Camera-type eye (tissue), 1 donor: ENCODE results near the gene GLMP. TPM values are rescaled to one million over a fixed set of nuclear protein-coding genes. Genes with fewer than 3 reads are reported as not detected.

Source experiments
- total RNA-seq: library from RNA; depleted of rRNA; stranded (reverse); fragments of >200 nt; gene quantifications from one replicate; pipeline ENCODE4 v1.2.3, GENCODE V29; 2014

GLMP gene, protein sequence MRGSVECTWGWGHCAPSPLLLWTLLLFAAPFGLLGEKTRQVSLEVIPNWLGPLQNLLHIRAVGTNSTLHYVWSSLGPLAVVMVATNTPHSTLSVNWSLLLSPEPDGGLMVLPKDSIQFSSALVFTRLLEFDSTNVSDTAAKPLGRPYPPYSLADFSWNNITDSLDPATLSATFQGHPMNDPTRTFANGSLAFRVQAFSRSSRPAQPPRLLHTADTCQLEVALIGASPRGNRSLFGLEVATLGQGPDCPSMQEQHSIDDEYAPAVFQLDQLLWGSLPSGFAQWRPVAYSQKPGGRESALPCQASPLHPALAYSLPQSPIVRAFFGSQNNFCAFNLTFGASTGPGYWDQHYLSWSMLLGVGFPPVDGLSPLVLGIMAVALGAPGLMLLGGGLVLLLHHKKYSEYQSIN
- total RNA-seq: 16.9 TPM

DNA sequence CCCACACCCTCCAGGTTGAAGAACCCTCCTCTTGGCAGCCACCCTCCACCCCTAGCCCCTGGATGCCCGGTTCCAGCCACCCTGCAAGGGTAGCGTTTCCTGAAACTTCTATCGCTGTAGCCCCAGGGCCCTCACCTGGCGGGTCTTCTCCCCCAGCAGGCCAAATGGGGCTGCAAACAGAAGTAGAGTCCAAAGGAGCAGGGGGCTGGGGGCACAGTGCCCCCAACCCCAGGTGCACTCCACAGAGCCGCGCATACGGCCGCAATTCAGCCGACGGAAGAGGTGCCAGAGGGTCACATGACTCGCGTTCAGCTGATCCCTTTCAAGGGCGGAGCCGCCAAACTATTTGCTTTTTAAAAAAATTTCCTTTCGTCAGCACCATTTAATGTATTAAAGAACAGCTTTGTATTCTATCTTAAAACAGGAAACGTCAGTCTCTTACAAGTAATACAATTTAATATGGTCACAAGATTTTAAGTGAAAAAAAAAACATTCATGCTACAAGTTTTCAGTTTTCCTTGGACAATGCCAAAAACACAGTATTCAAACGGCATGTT, at the start of gene GLMP:
TSS of gene GLMP (minus strand) at position 289 of the 557 bp plus-strand sequence. CDS start at position 255, 34 bp downstream.

DNA sequence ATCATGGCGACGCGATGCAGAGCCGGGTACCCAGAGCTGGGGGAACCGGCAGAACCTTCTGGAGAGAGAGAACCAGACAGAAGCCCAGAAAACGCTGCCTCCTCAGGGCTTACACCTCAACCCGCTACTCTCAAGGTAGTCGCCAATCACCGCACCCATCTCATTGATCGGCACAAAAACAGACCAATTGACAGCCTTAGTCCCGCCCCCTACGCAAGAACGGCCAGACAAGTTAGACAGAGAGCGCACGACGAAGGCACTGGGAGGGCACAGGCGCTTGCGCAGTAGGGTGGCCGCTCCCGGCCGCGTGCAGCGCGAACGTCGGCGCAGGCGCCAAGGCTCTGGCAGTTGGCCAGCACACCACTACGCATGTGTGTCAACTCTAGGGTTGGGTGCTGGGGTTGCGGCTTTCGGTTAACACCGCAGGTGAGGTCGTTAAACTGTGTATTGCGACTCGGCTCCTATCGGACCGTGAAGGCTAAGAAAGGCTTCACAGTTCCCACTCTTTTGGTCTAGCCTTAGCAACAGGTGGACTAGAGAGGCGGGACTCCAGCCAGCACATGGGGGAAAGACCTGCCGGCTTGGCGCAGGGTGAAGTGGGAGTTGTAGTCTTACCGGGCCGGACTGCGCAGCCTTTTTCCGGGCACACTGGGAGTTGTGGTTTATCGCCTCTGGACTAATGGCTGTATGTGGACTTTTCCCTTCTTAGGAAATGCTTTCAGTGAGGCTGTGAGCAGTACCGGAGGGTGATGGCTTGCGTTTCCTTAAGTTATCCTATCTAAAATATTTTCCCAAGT, 42.9 kb upstream of the GLMP start, which contains the start of the genes CCT3 and TSACC:
TSS of gene CCT3 (minus strand) at position 113 of the 797 bp plus-strand sequence. CDS start at position 5, 108 bp downstream.
TSS of gene TSACC (plus strand) at position 347 of the 797 bp plus-strand sequence. CDS start 1,232 bp downstream, outside the sequence.

DNA sequence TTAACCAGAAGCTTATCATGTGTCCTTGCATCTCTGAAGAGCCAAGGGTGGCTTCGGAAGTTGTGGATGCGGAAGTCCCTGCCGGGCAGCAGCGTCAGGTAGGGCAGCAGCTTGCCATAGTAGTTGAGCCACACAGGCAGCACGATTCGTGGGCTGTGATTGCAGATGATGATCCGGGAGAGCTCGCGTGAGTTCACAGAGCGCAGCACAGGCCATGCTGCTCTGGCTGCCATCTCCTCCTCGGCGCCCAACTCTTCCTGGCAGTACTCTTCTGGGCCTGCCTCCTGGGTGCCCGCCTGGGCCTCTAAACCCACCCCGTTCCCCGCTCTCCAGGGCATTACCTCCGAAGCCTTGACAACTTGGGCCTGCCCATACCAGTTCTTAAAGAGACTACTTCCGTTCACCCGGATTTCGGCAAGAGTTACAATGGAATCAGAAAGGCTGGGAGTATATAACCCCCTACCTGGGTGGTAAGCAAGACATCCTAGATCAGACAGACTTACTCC, 3.4 kb upstream of the GLMP start, which contains the start of gene VHLL:
TSS of gene VHLL (minus strand) at position 456 of the 506 bp plus-strand sequence. CDS start at position 338, 118 bp downstream.

DNA sequence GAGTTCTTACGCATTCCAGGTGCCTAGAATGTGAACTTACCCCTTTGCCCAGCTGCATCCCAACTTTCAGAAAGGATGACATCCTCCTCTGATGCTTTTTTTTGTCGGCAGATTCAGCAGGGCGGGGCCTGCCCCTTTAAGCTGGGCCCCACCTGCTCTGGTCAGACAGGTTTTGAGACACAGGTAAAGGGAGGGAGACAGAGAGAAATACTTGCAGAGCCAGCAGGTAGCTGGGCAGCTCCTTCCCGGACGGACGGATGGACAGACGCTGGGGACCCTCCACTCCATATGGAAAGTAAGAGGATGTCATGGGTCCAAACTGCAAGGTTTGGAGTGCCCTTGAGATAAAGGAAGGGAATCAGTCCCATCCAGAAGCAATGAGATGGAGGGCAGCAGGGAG, 11.4 kb downstream of the GLMP start, which contains the start of gene TMEM79:
TSS of gene TMEM79 (plus strand) at position 214 of the 400 bp plus-strand sequence. CDS start 902 bp downstream, outside the sequence.

DNA sequence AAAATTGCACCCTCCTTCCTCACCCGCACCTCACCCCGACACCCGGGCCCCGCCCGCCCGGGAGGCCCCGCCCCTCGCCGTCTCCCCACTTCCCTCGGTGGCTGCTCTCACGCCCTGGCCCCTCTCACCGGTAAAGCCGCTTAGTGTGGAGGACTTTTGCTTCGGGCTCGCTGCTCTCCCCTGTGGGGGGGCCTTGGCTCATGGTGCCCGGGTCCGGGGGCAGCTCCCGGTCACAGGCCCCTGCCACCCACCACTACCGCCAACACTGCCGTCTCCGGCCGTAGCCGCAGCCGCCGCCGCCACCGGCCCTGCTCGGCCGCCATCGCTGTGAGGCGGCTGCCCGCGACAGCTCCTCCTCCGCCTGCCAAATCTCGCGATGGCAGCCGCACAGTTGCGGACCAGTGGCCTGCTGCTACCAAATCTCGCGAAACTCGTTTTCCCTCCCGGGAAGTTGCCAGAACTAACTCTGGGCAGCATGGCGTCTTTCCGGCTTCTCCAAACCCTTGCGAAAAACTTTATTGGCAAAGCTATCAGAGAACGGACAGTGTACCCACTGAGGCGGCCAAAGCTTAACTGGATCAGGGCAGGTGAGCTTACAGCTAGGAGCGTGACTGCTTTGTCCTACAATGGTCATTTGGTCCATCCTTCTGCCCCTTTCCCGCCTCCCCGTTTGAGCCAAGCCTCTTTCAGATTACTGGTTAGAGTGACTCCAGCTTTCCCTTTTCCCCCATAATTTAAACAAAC, 12.8 kb downstream of the GLMP start, which contains the start of gene SMG5:
TSS of gene SMG5 (minus strand) at position 347 of the 744 bp plus-strand sequence. CDS start at position 202, 145 bp downstream.

DNA sequence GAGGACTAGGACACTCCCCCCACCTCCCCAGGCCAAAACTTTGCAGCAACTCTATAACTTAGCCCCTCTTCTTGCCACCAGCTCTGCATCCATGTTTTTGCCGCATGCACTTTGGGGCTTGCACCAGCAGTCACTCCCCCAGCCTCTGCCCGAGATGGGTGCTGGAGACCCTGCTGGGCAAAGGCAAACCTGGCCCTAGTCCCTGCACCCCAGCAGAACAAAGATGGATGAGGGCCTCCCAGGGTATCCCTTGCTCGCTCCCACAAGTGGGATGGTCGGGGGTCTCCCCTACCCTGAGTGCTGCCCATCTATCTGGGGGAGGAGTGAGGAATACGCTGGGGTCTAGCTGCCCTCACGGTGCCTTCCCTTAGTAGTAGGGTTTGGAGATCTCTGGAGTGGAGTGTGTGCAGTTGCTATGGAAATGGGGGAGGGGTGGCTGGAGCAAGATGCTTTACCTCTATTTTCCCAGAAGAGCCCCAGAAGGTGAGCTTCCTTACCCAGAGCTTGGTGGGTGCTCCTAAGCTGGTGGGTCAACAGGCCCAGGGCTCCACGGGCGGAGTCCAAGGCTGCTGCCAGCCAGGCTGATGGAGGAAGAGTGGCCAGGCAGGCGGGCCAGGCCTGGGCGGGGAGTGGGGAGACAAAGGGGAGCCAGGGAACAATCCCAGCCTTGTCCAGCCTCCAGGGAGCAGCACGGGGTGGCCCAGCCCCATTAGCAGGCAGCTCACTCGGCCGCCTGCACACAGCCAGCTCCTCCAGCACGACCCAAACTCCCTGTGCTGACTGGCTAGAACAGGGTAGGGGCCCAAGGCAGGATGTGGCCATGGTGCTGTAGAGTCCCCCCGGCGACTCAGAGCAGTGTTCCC, 47.8 kb downstream of the GLMP start, which contains the start of gene PAQR6:
TSS of gene PAQR6 (minus strand) at position 597 of the 863 bp plus-strand sequence. CDS start 1,325 bp downstream, outside the sequence.

Other genes with a start within 250 kb of the GLMP start
- gene UBQLN4, start 241.9 kb downstream of the GLMP start, total RNA-seq: 24.2 TPM
- 30.1 TPM for gene LAMTOR2, start 240.9 kb downstream of the GLMP start, total RNA-seq
- gene RAB25, start 234.5 kb downstream of the GLMP start, total RNA-seq: 3.6 TPM
- 37.0 TPM for gene MEX3A, start 213.2 kb downstream of the GLMP start, total RNA-seq
- gene LMNA, start 181.0 kb downstream of the GLMP start, total RNA-seq: 201 TPM
- gene SEMA4A, start 142.1 kb downstream of the GLMP start, total RNA-seq: 12.1 TPM
- gene SLC25A44, start 101.6 kb downstream of the GLMP start, total RNA-seq: 16.4 TPM
- 47.1 TPM for gene PMF1, start 82.7 kb downstream of the GLMP start, total RNA-seq
- gene BGLAP, start 53.5 kb downstream of the GLMP start, total RNA-seq: 1.5 TPM
- 4.6 TPM for gene PAQR6, start 47.6 kb downstream of the GLMP start, total RNA-seq
- 63.6 TPM for gene SMG5, start 12.9 kb downstream of the GLMP start, total RNA-seq
- gene TMEM79, start 11.4 kb downstream of the GLMP start, total RNA-seq: 3.7 TPM
- gene VHLL, start 3.6 kb upstream of the GLMP start, total RNA-seq: not detected
- 259 TPM for gene CCT3, start 42.6 kb upstream of the GLMP start, total RNA-seq
- gene TSACC, start 42.8 kb upstream of the GLMP start, total RNA-seq: not detected
- gene RHBG, start 73.5 kb upstream of the GLMP start, total RNA-seq: not detected
- 27.3 TPM for gene MEF2D, start 205.1 kb upstream of the GLMP start, total RNA-seq